H9 (cell line): ENCODE data around the gene ENOSF1. TPM values are rescaled to one million over a fixed set of nuclear protein-coding genes. Genes with fewer than 3 reads are reported as not detected.

Experiments
- DNase-seq: peaks from one replicate; pipeline ENCODE4 v3.0.0-alpha.2; 2017
- H2AFZ ChIP-seq: one replicate; pipeline ENCODE4 v1.6.1; 2013; ENCODE audit warnings: mild to moderate bottlenecking, low read length, control low read depth, moderate library complexity
- H2AK5ac ChIP-seq: 2 replicates; pipeline ENCODE4 v1.6.1; 2013; ENCODE audit warnings: low read length, control low read depth, mixed read lengths; ENCODE audit not compliant: insufficient read length
- H2BK120ac ChIP-seq: one replicate; pipeline ENCODE4 v1.6.1; 2013; ENCODE audit warnings: low read depth, mild to moderate bottlenecking, low read length, control low read depth, inconsistent platforms; ENCODE audit not compliant: poor library complexity, severe bottlenecking
- H2BK12ac ChIP-seq: 2 replicates; pipeline ENCODE4 v1.6.1; 2013; ENCODE audit warnings: low read length, control low read depth, mixed read lengths, low read depth; ENCODE audit not compliant: insufficient read length
- H2BK15ac ChIP-seq: 2 replicates; pipeline ENCODE4 v1.6.1; 2013; ENCODE audit warnings: low read depth, low read length, control low read depth
- H2BK20ac ChIP-seq: one replicate; pipeline ENCODE4 v1.6.1; 2013; ENCODE audit warnings: low read depth, mild to moderate bottlenecking, low read length, control low read depth, inconsistent platforms; ENCODE audit not compliant: poor library complexity, severe bottlenecking
- H2BK5ac ChIP-seq: 2 replicates; pipeline ENCODE4 v1.6.1; 2013; ENCODE audit warnings: low read length, control low read depth, mixed read lengths; ENCODE audit not compliant: insufficient read length
- H3K14ac ChIP-seq: 2 replicates; pipeline ENCODE4 v1.6.1; 2013; ENCODE audit warnings: low read length, control low read depth; ENCODE audit not compliant: insufficient read depth
- H3K18ac ChIP-seq: 2 replicates; pipeline ENCODE4 v1.6.1; 2013; ENCODE audit warnings: low read depth, mild to moderate bottlenecking, mixed read lengths, low read length, control low read depth; ENCODE audit not compliant: insufficient read length
- H3K23ac ChIP-seq: 2 replicates; pipeline ENCODE4 v1.6.1; 2013; ENCODE audit warnings: low read length, control low read depth, mixed read lengths, low read depth; ENCODE audit not compliant: insufficient read length
- H3K23me2 ChIP-seq: 2 replicates; pipeline ENCODE4 v1.6.1; 2013; ENCODE audit warnings: low read depth, mild to moderate bottlenecking, mixed read lengths, low read length, control low read depth; ENCODE audit not compliant: insufficient read length, poor library complexity, severe bottlenecking
- H3K27ac ChIP-seq: 2 replicates; pipeline ENCODE4 v1.5.1; 2013; ENCODE audit warnings: low read length, control low read depth, mixed read lengths, low read depth; ENCODE audit not compliant: insufficient read length
- H3K27me3 ChIP-seq: 2 replicates; pipeline ENCODE4 v1.6.1; 2013; ENCODE audit warnings: low read length, control low read depth, inconsistent platforms; ENCODE audit not compliant: insufficient read depth
- H3K4ac ChIP-seq: 2 replicates; pipeline ENCODE4 v1.6.1; 2013; ENCODE audit warnings: low read depth, mild to moderate bottlenecking, control low read depth, inconsistent platforms, low read length, moderate library complexity
- H3K4me1 ChIP-seq: 2 replicates; pipeline ENCODE4 v1.6.1; 2013; ENCODE audit warnings: low read length, control low read depth, inconsistent platforms; ENCODE audit not compliant: insufficient read depth
- H3K4me2 ChIP-seq: 2 replicates; pipeline ENCODE4 v1.6.1; 2013; ENCODE audit warnings: low read length, control low read depth, mixed read lengths; ENCODE audit not compliant: insufficient read length, insufficient read depth
- H3K56ac ChIP-seq: 2 replicates; pipeline ENCODE4 v1.6.1; 2013; ENCODE audit warnings: low read depth, mild to moderate bottlenecking, mixed read lengths, low read length, control low read depth; ENCODE audit not compliant: insufficient read length
- H3K79me1 ChIP-seq: 2 replicates; pipeline ENCODE4 v1.6.1; 2013; ENCODE audit warnings: low read depth, mild to moderate bottlenecking, moderate library complexity, low read length, control low read depth, inconsistent platforms; ENCODE audit not compliant: insufficient read depth, poor library complexity, severe bottlenecking
- H3K79me2 ChIP-seq: 2 replicates; pipeline ENCODE4 v1.6.1; 2013; ENCODE audit warnings: low read length, control low read depth, inconsistent platforms; ENCODE audit not compliant: insufficient read depth
- H3K9ac ChIP-seq: 2 replicates; pipeline ENCODE4 v1.6.1; 2013; ENCODE audit warnings: low read length, control low read depth, mixed read lengths; ENCODE audit not compliant: insufficient read length; ENCODE audit errors: extremely low read depth
- H3K9me3 ChIP-seq: one replicate; pipeline ENCODE4 v1.6.1; 2013; ENCODE audit warnings: low read depth, low read length, inconsistent platforms; ENCODE audit not compliant: control insufficient read depth
- H3T11ph ChIP-seq: one replicate; pipeline ENCODE4 v1.6.1; 2013; ENCODE audit warnings: mild to moderate bottlenecking, low read length, control low read depth, inconsistent platforms
- H4K20me1 ChIP-seq: one replicate; pipeline ENCODE4 v1.6.1; 2013; ENCODE audit not compliant: control insufficient read depth, insufficient read length, insufficient read depth
- H4K5ac ChIP-seq: 2 replicates; pipeline ENCODE4 v1.6.1; 2013; ENCODE audit warnings: low read depth, mild to moderate bottlenecking, mixed read lengths, low read length, control low read depth; ENCODE audit not compliant: insufficient read length
- H4K8ac ChIP-seq: replicated peaks from 2 replicates; pipeline ENCODE4 v1.6.1; 2013; ENCODE audit warnings: low read length, control low read depth, mixed read lengths, low read depth; ENCODE audit not compliant: insufficient read length
- H4K91ac ChIP-seq: 2 replicates; pipeline ENCODE4 v1.6.1; 2013; ENCODE audit warnings: low read depth, mild to moderate bottlenecking, moderate library complexity, mixed read lengths, low read length, control low read depth; ENCODE audit not compliant: insufficient read length
- H3K27ac Mint-ChIP-seq, 3 experiments: 2 replicates in 2 of 3; 3 replicates in 1 of 3; pipeline ENCODE4 v1.8.0; 2020 to 2021; ENCODE audit warnings: mixed read lengths in 3 of 3, mild to moderate bottlenecking in 1 of 3, moderate library complexity in 1 of 3
- H3K27me3 Mint-ChIP-seq: 2 replicates; pipeline ENCODE4 v1.8.0; 2021; ENCODE audit warnings: low read depth, mild to moderate bottlenecking, moderate library complexity, mixed read lengths
- H3K36me3 Mint-ChIP-seq, 3 experiments: 2 replicates in 2 of 3; 3 replicates in 1 of 3; pipeline ENCODE4 v1.8.0; 2020 to 2021; ENCODE audit warnings: low read depth in 3 of 3, mixed read lengths in 3 of 3; ENCODE audit not compliant: insufficient read depth in 1 of 3
- H3K4me1 Mint-ChIP-seq, 2 experiments: 2 replicates each; pipeline ENCODE4 v1.8.0; 2020; ENCODE audit warnings: mixed read lengths in 2 of 2
- H3K4me3 Mint-ChIP-seq, 2 experiments: 2 replicates in 1 of 2; 3 replicates in 1 of 2; pipeline ENCODE4 v1.8.0; 2020 to 2021; ENCODE audit warnings: mild to moderate bottlenecking in 2 of 2, mixed read lengths in 2 of 2, moderate library complexity in 1 of 2
- H3K9me3 Mint-ChIP-seq, 2 experiments: 2 replicates in 1 of 2; 3 replicates in 1 of 2; pipeline ENCODE4 v1.8.0; 2020; ENCODE audit warnings: mild to moderate bottlenecking in 2 of 2, mixed read lengths in 2 of 2, moderate library complexity in 1 of 2
- whole genome bisulfite sequencing: extraction: QIAGEN DNeasy Blood & Tissue Kit; methylation state at CpG from one replicate; pipeline ENCODE4 v1.1.7; 2013; ENCODE audit warnings: missing lambda C conversion rate, low lambda C conversion rate, mixed read lengths; ENCODE audit not compliant: insufficient read length; ENCODE audit errors: extremely low coverage; 5-methylcytosine and 5-hydroxymethylcytosine counted together
- total RNA-seq: library from RNA; stranded (reverse); gene quantifications from 2 replicates; pipeline ENCODE4 v1.2.1, GENCODE V29; 2021
- TF ChIP-seq, protein P1 (sequence below): fragments of 200-600 bp; sonication (generic); conservative IDR thresholded peaks from 3 replicates; pipeline ENCODE4 v1.8.0; 2021; ENCODE audit warnings: antibody characterized with exemption, mild to moderate bottlenecking

Gene ENOSF1
- total RNA-seq, 1 experiment from 2014 or later: 40.3 TPM

DNA sequence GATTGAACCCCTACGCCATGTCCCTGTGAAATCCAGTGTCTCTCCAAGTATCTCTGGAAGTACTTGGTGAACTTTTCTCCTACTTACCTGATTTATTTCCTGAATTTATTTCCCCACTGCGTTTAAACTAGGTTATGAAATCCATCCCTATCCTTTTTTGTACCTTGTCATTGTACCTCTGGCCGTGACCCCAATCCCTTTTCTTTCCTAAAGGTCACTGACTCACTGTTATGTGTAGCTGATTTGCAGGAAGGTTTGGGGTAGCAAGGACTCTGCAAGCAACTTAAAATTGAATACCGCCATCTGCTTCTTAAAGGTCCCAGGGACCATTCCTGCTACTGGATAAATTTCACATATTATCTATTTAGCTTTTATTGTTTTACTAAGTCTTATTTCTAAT, 4.6 kb upstream of the ENOSF1 start:
- no peak overlapping the region for H3K4me3 Mint-ChIP-seq
- Histone ChIP-seq H2BK15ac (no peak overlapping the region), H2BK120ac (no peak overlapping the region), H3K23ac (no peak overlapping the region), H3K56ac (no peak overlapping the region), H3K4ac (no peak overlapping the region), H3T11ph (no peak overlapping the region), H3K27ac (no peak overlapping the region), H3K9ac (no peak overlapping the region), H4K5ac (no peak overlapping the region), H3K79me2 (no peaks in the 10 kb centered on the region), H3K23me2 (no peaks in the 10 kb centered on the region), H4K8ac (no peak overlapping the region), H3K18ac (no peak overlapping the region), H3K27me3 (no peaks in the 10 kb centered on the region), H2AK5ac (no peak overlapping the region), H4K20me1 (no peaks in the 10 kb centered on the region), H2BK20ac (no peak overlapping the region), H2BK12ac (no peak overlapping the region), H3K79me1 (no peaks in the 10 kb centered on the region), H4K91ac (no peak overlapping the region), H3K9me3 (no peaks in the 10 kb centered on the region), H3K4me1 (no peaks in the 10 kb centered on the region), H3K4me2 (no peak overlapping the region), H2BK5ac (no peak overlapping the region), H2AFZ (no peak overlapping the region), H3K14ac (no peak overlapping the region)
- H3K27me3 Mint-ChIP-seq: peaks cover 5% of the 10 kb centered on the region
- H3K9me3 Mint-ChIP-seq: peaks cover 3 to 7% of the 10 kb centered on the region in 2 experiments; a peak in 2 of 5 replicates
- DNase-seq: no peak
- TF ChIP-seq, protein P1, sequence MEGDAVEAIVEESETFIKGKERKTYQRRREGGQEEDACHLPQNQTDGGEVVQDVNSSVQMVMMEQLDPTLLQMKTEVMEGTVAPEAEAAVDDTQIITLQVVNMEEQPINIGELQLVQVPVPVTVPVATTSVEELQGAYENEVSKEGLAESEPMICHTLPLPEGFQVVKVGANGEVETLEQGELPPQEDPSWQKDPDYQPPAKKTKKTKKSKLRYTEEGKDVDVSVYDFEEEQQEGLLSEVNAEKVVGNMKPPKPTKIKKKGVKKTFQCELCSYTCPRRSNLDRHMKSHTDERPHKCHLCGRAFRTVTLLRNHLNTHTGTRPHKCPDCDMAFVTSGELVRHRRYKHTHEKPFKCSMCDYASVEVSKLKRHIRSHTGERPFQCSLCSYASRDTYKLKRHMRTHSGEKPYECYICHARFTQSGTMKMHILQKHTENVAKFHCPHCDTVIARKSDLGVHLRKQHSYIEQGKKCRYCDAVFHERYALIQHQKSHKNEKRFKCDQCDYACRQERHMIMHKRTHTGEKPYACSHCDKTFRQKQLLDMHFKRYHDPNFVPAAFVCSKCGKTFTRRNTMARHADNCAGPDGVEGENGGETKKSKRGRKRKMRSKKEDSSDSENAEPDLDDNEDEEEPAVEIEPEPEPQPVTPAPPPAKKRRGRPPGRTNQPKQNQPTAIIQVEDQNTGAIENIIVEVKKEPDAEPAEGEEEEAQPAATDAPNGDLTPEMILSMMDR: no peak
- H3K36me3 Mint-ChIP-seq: peaks cover 0 to 3% (median 2%) of the 10 kb centered on the region in 3 experiments; a peak in 4 of 7 replicates
- H3K4me1 Mint-ChIP-seq: peaks cover 0 to 2% of the 10 kb centered on the region in 2 experiments; a peak in 1 of 4 replicates
- H3K27ac Mint-ChIP-seq: no peak overlapping the region
- WGBS: no CpG with 5 or more reads among the region's 4 CpGs
